Glomerular visceral epithelial cell (primary cell): Measurements from ENCODE around the gene KRT77.
"Not testable (repeated sequence)": the region's sequence is repeated elsewhere in the genome, so short reads cannot be mapped to it uniquely, and the experiment has no call there.

Experiments used
- DNase-seq: peaks from one replicate; pipeline ENCODE4 v3.0.0-alpha.2; 2016; ENCODE audit errors: extremely low spot score

KRT77 gene

GRCh38 chr12:52676163-52676562 lies 27.2 kb downstream of the KRT77 start:
- no peak for DNase-seq

DNA sequence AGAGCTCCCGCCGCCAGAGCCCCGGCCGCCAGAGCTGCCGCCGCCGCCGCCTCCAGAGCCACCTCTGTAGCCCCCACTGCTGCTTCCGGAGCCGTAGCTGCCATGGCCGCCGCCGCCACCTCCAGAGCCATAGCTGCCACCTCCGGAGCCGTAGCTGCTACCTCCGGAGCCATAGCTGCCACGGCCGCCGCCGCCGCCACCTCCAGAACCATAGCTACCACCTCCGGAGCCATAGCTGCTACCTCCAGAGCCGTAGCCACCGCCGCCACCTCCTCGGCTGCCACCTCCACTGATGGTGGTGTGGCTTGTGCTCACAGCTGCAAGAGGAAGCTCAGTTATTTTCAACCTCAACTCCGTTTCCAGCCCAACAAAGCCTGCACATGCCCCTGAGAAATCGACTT lies 28.0 kb downstream of the KRT77 start:
- DNase-seq: no peak

DNA sequence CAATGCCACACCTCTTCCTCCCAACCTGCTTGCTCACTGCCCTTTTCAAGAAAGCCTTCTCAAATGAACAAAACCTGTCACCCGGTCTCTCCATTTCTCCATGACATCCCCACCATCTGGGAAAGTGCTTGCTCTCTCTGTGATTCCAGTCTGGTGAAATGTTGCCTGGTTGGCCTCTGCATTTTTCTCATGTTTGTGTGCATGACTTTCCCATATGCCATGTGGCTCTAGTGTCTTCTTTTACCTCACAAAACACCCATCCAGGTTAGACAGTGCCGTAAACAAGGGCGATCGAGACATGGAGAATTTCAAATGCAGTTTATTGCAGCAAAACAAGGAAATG lies 28.9 kb downstream of the KRT77 start:
- DNase-seq: no peak

DNA sequence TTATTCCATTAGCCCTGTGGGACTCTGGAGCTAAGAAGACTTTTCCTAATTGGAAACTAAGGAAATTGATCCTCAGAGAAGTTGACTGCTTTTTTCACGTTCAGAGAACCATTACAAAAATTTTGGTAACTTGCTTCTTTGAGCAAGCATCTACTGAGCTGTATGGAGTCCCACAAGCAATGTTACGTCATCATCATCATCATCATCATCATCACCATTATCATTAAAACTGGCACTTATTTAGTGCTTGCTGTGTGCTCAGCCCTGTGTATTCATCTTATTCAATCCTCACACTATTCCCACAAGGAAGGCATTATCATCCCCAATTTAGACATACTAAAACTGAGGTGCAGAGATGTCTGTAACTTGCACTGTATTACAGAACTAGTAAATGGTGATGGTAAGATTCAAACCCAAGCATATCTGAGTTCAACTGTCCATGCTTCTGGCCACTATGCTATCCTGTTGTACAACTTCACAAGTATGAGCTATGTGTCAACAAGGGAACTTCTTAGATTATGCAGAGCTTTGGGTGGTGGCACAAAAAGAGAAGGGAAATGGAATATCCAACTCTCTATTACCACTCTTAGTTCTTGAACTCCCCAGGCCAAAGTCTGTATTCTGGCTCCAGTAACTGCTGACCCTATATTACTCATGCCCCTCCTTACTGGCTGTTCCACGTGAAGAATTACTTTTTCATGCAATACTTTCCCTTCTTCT lies 29.5 kb downstream of the KRT77 start:
- no peak for DNase-seq

DNA sequence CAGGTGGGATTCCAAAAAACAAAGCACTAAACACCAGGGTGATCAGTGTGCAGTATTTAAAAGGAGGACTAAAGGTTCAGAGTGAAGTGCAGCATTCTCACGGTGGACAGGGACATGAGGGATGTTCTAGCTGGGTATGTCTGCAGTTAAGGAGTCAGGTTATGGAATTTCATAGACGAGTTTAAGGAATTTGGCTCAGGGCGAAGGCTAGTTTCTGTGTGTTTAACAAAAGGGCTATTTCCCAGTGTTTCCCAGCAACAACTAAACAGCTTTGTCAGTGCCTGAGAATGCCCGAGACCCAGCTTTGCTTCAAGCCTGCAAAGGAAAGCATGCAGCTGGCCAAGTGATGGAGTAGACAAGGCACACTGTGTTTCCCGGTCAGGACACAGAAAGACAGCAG lies 30.1 kb downstream of the KRT77 start:
- no peak for DNase-seq

DNA sequence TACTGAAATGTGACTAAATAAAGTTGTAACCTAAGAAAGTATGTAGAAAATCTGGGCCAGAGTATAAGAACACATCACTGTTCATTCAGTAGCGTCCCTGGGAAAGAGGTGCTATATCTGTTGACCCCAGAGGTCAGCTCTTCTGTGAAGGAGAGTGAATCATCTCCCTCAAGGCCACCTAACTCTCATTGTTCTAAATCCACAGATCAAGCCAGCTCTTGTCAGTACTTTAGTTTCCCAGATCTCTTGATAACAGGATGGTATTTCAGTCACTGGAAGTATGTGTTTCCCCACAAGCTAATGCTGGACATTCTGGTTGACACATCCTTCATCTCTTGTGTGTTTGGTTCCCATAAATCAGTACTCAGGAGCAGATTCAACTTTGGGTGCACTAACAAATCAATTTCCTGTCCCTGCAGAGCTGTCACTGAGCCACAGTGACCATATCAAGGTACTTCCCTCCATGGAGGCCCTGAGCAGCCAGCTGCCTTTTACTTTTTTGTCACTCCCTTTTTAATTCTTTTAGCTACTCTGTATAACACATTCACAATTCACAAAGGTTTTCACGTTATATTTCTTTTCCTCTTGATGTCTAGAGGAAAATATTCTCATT lies 30.9 kb downstream of the KRT77 start:
- no peak for DNase-seq

DNA sequence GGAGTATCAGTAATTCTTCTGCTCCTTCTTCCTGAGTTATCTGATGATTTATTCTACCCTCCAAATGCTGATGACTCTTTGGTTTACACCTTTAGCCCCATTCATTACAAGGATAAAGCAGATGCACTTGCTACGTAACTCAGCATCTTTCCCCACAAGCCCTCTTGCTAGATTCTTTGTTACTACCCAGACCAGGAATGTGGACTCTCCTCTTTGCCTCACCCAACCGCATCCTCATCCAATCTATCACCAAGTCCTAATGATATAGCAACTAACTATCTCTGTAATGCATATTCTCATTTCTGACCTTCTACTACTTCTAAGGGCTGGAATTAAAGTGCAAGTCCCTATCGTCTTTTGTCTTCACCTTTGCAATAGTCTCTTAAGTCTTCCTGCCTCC lies 32.4 kb downstream of the KRT77 start:
- DNase-seq: no peak

DNA sequence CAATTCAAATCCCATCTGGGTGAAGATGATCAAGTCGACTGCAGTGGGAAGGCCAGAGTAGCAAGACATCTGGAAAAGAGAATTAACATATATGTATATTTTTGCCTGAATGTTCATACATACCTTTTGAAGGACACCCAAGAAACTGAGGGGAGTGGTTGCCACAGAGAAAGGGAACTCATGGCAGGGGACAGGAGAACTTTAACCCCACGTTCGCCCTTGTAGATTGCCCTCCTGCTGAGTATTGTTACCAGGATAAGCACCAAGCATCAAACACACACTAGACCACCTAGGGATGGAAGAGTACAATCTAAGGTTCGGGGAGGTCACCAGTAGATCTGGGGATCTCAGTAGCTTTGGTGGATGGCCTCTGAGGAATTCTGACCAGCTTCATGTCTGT lies 32.8 kb downstream of the KRT77 start:
- no peak for DNase-seq

- DNase-seq: not testable (repeated sequence)
Measured at GRCh38 chr12:52669941-52670340, 33.4 kb downstream of the KRT77 start.

- DNase-seq: no peak
Measured at GRCh38 chr12:52669426-52669825, 33.9 kb downstream of the KRT77 start.

- DNase-seq: no peak
Measured at GRCh38 chr12:52667931-52668330, 35.4 kb downstream of the KRT77 start.

DNA sequence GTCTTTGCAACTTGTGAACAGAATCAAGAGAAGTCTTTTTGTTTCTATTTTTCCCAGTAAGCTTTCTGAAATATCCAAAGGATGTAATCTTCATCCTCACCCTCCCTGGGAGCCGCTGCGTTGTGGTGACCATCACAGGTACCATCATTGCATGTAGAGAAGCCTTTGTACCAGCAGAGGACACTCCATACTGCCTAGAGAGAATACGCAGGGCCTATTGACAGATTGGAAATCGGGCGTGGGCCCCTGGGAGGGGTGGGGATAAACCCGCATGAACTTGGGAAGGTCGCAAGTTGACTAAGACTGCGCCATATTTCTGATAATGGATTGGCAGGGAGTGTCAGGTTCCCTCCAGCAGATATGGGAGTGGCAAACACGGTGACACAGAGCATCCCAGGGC lies 35.8 kb downstream of the KRT77 start:
- DNase-seq: no peak

DNA sequence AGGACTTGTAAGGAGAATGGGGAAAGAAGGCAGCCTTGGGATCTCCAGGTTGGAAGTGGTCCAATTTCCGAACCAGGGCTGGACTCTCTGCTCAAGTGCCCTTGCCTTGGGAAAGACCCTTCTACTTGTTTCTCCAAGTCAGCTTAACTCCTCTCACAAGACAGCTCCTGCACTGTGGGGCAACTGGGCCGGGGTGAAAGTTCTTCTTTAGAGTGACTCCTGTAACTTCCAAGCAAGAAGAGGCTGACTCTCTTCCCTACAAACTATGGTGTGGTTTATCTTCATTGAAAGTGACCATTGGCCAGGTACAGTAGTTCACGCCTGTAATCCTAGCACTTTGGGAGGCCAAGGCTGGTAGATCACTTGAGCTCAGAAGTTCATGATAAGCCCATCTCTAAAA lies 36.9 kb downstream of the KRT77 start:
- DNase-seq: no peak

GRCh38 chr12:52663420-52663819 lies 39.9 kb downstream of the KRT77 start:
- DNase-seq: no peak

GRCh38 chr12:52662918-52663229 lies 40.5 kb downstream of the KRT77 start:
- no peak for DNase-seq

DNA sequence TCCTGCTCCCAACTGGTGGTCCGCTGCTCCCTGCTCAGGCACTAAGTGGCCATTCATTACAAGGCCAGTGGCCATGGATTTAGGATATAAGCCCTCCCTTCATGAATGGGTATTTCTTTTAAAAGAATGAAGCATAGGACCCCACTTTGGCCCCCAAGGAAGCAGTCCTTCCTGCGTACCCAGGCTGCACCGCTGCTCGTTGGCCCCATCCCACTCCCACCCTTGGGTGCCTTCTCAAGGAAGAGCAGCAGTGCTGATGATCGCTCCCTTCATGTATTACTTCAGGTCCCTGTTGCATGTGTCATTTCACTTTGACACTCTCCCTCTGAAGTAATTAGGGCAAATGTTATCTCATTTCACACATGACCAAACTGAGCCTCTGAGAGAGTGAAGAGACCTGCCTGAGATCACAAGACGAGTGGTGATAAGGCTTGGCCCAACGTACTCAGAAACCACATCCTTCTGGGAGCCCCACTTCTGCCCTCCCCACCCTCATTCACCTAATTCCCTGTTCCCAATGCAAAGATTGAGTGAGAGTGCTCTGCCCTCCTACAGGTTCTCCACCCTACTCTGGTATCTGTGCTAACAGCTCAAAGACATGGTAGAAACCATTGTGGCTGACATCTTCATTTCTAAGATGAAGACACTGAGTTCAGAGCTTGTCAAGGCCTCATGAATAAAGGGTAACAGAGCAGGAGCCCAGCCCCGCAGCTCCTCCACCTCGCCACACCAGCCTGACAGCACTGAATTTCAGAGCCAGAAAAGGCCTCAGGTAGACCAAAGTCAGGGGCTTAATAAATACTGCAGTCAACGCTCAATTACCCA lies 41.0 kb downstream of the KRT77 start:
- no peak for DNase-seq

- DNase-seq: no peak
Measured at GRCh38 chr12:52661668-52662067, 41.7 kb downstream of the KRT77 start.

GRCh38 chr12:52660934-52661499 lies 42.3 kb downstream of the KRT77 start:
- DNase-seq: no peak

- no peak for DNase-seq
Measured at GRCh38 chr12:52659951-52660350, 43.4 kb downstream of the KRT77 start.

GRCh38 chr12:52659395-52659794 lies 43.9 kb downstream of the KRT77 start:
- DNase-seq: no peak

GRCh38 chr12:52658196-52658595 lies 45.1 kb downstream of the KRT77 start:
- no peak for DNase-seq

DNA sequence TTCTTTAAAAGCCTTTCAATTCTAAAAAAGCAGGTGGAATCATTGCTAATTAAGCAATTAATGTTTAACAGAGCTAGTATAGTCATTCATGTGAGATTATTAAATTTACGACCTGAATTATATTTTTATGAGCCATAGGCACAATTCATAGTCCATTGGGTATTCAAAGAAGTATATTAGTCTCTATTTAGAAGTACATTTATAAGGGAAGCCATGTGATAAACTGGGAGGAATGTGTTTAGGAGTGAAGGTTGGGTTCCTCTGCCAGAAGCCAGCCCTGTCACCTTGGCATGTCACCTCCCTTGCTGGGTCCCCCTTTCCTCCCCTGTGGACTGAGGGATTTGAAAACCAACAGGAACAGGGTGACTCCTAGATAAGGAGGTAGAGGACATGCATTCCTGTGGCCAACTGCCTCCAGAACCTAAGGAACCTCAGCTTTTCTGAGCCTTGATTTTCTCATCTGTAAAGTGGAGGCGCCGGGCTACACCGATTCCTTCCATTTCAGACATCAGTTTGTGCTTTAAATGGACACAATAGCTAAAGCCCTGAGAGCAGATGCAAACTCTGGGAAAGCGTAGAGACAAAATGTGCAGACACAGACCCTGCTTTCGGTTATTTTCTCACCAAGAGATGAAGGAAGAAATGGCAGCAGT lies 45.9 kb downstream of the KRT77 start:
- no peak for DNase-seq
